K562 (cell line): ENCODE results near the gene MLLT1. TPM values are rescaled to one million over a fixed set of nuclear protein-coding genes. Genes with fewer than 3 reads are reported as not detected.
A peak's percentile ranks its signal among the peaks of the same experiment; 100 is the strongest.

Source experiments
- CBFB ChIP-seq: sonication (generic); formaldehyde crosslinking; IDR thresholded peaks from 2 replicates; pipeline ENCODE4 v1.4.0; 2020; ENCODE audit warnings: mild to moderate bottlenecking, missing genetic modification reagents
- CBX3 ChIP-seq, 2 experiments: IDR thresholded peaks; 1 replicate in 1 of 2; 2 replicates in 1 of 2; pipeline ENCODE4 v1.6.1; 2012; ENCODE audit warnings: inconsistent platforms in 2 of 2, low read length in 2 of 2, borderline replicate concordance in 1 of 2, control low read depth in 1 of 2
- ELF2 ChIP-seq: fragments of 250-450 bp; sonication (Bioruptor Pico); IDR thresholded peaks from 2 replicates; pipeline ENCODE4 v1.5.0; 2021; ENCODE audit warnings: mild to moderate bottlenecking
- FOXP1 ChIP-seq: sonication (generic); formaldehyde crosslinking; IDR thresholded peaks from 2 replicates; pipeline ENCODE4 v1.8.0; 2022; ENCODE audit warnings: mild to moderate bottlenecking, missing genetic modification reagents
- RAD51 ChIP-seq: fragments of 450-650 bp; IDR thresholded peaks from 2 replicates; pipeline ENCODE4 v1.7.1; 2016; ENCODE audit warnings: low read depth, mild to moderate bottlenecking, borderline replicate concordance
- SMARCA5 ChIP-seq: fragments of 450-650 bp; IDR thresholded peaks from 2 replicates; pipeline ENCODE4 v1.6.1; 2016
- SNIP1 ChIP-seq: fragments of 450-650 bp; IDR thresholded peaks from 2 replicates; pipeline ENCODE4 v1.7.1; 2017; ENCODE audit warnings: low read depth, mild to moderate bottlenecking
- SRSF3 ChIP-seq: fragments of 200-400 bp; formaldehyde crosslinking; IDR thresholded peaks from 2 replicates; pipeline ENCODE4 v1.6.1; 2016; ENCODE audit warnings: mild to moderate bottlenecking, low read length, moderate library complexity; ENCODE audit not compliant: insufficient read depth
- TOE1 ChIP-seq, 2 experiments: fragments of 450-650 bp in 1 of 2; sonication (generic) in 1 of 2; formaldehyde crosslinking in 1 of 2; IDR thresholded peaks; 2 replicates each; pipeline versions ENCODE4 v1.7.1 to v1.8.0; 2016 to 2022; ENCODE audit warnings: borderline replicate concordance in 2 of 2, mild to moderate bottlenecking in 2 of 2, antibody characterized with exemption in 1 of 2, inconsistent platforms in 1 of 2, low read depth in 1 of 2, missing genetic modification reagents in 1 of 2, moderate library complexity in 1 of 2
- ZBTB7A ChIP-seq: IDR thresholded peaks from 2 replicates; pipeline ENCODE4 v1.6.1; 2011; ENCODE audit warnings: low read depth, mild to moderate bottlenecking, low read length, moderate library complexity, borderline replicate concordance; ENCODE audit not compliant: control insufficient read depth
- ZNF586 ChIP-seq: fragments of 450-650 bp; formaldehyde crosslinking; conservative IDR thresholded peaks from 2 replicates; pipeline ENCODE4 v1.4.0; 2020; ENCODE audit warnings: mild to moderate bottlenecking, moderate library complexity
- ZNF592 ChIP-seq: fragments of 450-650 bp; IDR thresholded peaks from 2 replicates; pipeline ENCODE4 v1.6.1; 2017; ENCODE audit warnings: antibody characterized with exemption, mild to moderate bottlenecking
- polyA plus RNA-seq, 8 experiments: library from polyadenylated mRNA; depleted of rRNA in 4 of 8; stranded (reverse) in 5 of 8; unstranded in 3 of 8; fragments of >200 nt; fragmentation: Nextera tagmentation in 2 of 8; fragmentation: Illumina TruSeq in 1 of 8; extraction: Ambion mirVana in 2 of 8; extraction: Trizol in 1 of 8; gene quantifications; 2 replicates each; pipeline versions ENCODE4 v1.2.1 to v1.2.3, GENCODE V29; 2011 to 2014; ENCODE audit warnings: inconsistent platforms in 1 of 8, missing spikeins in 1 of 8
- total RNA-seq, 7 experiments: library from RNA; depleted of rRNA in 6 of 7; stranded (reverse); fragments of >200 nt in 6 of 7; fragmentation: Illumina TruSeq in 2 of 7; extraction: Trizol in 2 of 7; gene quantifications; 2 replicates each; pipeline versions ENCODE4 v1.2.1 to v1.2.3, GENCODE V29; 2011 to 2021; ENCODE audit warnings: low replicate concordance in 1 of 7
- TF ChIP-seq, protein P1 (sequence below): fragments of 250-450 bp; sonication (Bioruptor Pico); IDR thresholded peaks from 2 replicates; pipeline ENCODE4 v1.5.0; 2020; ENCODE audit warnings: mild to moderate bottlenecking
- TF ChIP-seq, protein P2 (sequence below): fragments of 200-800 bp; sonication (Bioruptor generic); IDR thresholded peaks from 2 replicates; pipeline ENCODE4 v1.6.1; 2017; ENCODE audit warnings: missing genetic modification characterization, missing compliant biosample characterization
- TF ChIP-seq, protein P3 (sequence below): fragments of 250-450 bp; sonication (Bioruptor Pico); IDR thresholded peaks from 2 replicates; pipeline ENCODE4 v1.5.0; 2021
- TF ChIP-seq, protein P4 (sequence below): fragments of 450-650 bp; formaldehyde crosslinking; IDR thresholded peaks from 2 replicates; pipeline ENCODE4 v1.4.0; 2020; ENCODE audit warnings: mild to moderate bottlenecking

MLLT1 gene
- total and polyA plus RNA-seq, 9 of the 15 experiments (the other 6 are each of a cell fraction or from before 2014, with no cell fraction given): 0.23 to 63.5 (median 15.4) TPM

DNA sequence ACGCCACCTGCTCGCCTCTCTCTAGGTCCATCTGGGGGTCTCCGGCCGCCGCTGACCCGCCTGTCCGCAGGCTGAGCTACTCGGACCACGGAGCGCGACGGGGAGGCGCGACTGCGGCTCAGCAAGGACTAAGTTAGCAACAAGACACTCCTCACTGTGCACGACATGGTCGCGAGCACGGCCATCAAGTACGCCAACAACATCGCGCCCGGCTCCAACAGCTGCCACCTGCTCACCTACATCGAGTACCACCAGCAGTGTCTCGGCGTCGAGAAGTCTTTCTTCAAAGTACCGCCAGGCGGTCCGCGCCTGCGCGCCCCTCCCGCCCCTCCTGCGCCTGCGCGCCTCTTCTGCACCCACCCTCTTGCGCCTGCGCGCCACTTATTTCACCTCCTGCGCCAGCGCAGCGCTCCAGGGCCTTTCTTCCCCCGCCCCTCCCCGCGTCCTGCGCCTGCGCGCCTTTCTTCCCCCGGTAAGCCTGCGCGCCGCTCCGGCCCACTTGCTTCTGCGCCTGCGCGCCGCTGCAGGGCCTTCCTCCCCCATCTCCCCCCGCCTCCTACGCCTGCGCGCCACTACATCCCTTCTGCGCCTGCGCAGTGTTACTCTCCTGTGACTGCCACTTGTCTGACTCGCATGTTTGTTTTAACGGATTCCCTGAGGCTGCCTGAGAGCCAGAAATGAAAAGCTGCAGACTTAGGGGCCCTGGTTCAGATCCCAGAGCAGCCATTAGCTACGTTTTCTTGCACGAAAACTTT, 80.4 kb downstream of the MLLT1 start (continued):
- TF ChIP-seq CBX3 (IDR thresholded peaks at IDR 0.05; ENCODE audit: borderline replicate concordance in 1 of 2, low read length in 2 of 2) (peak in 1 of 2 experiments; percentile 40; a peak in 1 of 3 replicates), ZBTB7A (peak; percentile 41; the same call in 1 of the 2 replicates), ZNF586 (CRISPR knock-in tag) (no peak), RAD51 (no peak), ZNF592 (peak; percentile 31; the same call in 1 of the 2 replicates), CBFB (CRISPR knock-in tag) (peak; percentile 53; the same call in 1 of the 2 replicates), SRSF3 (no peak), ELF2 (CRISPR knock-in tag) (no peak), TOE1 (IDR thresholded peaks at IDR 0.05; ENCODE audit: borderline replicate concordance) (no peak), TOE1 (CRISPR knock-in tag; IDR thresholded peaks at IDR 0.05; ENCODE audit: borderline replicate concordance, low read depth) (no peak), SNIP1 (no peak), FOXP1 (CRISPR knock-in tag) (no peak), SMARCA5 (no peak)
- TF ChIP-seq, protein P1, sequence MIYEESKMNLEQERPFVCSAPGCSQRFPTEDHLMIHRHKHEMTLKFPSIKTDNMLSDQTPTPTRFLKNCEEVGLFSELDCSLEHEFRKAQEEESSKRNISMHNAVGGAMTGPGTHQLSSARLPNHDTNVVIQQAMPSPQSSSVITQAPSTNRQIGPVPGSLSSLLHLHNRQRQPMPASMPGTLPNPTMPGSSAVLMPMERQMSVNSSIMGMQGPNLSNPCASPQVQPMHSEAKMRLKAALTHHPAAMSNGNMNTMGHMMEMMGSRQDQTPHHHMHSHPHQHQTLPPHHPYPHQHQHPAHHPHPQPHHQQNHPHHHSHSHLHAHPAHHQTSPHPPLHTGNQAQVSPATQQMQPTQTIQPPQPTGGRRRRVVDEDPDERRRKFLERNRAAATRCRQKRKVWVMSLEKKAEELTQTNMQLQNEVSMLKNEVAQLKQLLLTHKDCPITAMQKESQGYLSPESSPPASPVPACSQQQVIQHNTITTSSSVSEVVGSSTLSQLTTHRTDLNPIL (CRISPR knock-in tag): no peak
- TF ChIP-seq, protein P2, sequence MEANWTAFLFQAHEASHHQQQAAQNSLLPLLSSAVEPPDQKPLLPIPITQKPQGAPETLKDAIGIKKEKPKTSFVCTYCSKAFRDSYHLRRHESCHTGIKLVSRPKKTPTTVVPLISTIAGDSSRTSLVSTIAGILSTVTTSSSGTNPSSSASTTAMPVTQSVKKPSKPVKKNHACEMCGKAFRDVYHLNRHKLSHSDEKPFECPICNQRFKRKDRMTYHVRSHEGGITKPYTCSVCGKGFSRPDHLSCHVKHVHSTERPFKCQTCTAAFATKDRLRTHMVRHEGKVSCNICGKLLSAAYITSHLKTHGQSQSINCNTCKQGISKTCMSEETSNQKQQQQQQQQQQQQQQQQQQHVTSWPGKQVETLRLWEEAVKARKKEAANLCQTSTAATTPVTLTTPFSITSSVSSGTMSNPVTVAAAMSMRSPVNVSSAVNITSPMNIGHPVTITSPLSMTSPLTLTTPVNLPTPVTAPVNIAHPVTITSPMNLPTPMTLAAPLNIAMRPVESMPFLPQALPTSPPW (CRISPR knock-in tag): peak; percentile 99
- TF ChIP-seq, protein P3, sequence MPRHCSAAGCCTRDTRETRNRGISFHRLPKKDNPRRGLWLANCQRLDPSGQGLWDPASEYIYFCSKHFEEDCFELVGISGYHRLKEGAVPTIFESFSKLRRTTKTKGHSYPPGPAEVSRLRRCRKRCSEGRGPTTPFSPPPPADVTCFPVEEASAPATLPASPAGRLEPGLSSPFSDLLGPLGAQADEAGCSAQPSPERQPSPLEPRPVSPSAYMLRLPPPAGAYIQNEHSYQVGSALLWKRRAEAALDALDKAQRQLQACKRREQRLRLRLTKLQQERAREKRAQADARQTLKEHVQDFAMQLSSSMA: no peak
- TF ChIP-seq, protein P4, sequence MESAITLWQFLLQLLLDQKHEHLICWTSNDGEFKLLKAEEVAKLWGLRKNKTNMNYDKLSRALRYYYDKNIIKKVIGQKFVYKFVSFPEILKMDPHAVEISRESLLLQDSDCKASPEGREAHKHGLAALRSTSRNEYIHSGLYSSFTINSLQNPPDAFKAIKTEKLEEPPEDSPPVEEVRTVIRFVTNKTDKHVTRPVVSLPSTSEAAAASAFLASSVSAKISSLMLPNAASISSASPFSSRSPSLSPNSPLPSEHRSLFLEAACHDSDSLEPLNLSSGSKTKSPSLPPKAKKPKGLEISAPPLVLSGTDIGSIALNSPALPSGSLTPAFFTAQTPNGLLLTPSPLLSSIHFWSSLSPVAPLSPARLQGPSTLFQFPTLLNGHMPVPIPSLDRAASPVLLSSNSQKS (CRISPR knock-in tag): no peak
